H9 (cell line): ENCODE measurements around the gene PTGES2. TPM values are rescaled to one million over a fixed set of nuclear protein-coding genes. Genes with fewer than 3 reads are reported as not detected.

Experiments used
- DNase-seq: peaks from one replicate; pipeline ENCODE4 v3.0.0-alpha.2; 2017
- H2AFZ ChIP-seq: one replicate; pipeline ENCODE4 v1.6.1; 2013; ENCODE audit warnings: mild to moderate bottlenecking, low read length, control low read depth, moderate library complexity
- H2AK5ac ChIP-seq: 2 replicates; pipeline ENCODE4 v1.6.1; 2013; ENCODE audit warnings: low read length, control low read depth, mixed read lengths; ENCODE audit not compliant: insufficient read length
- H2BK120ac ChIP-seq: one replicate; pipeline ENCODE4 v1.6.1; 2013; ENCODE audit warnings: low read depth, mild to moderate bottlenecking, low read length, control low read depth, inconsistent platforms; ENCODE audit not compliant: poor library complexity, severe bottlenecking
- H2BK12ac ChIP-seq: 2 replicates; pipeline ENCODE4 v1.6.1; 2013; ENCODE audit warnings: low read length, control low read depth, mixed read lengths, low read depth; ENCODE audit not compliant: insufficient read length
- H2BK15ac ChIP-seq: 2 replicates; pipeline ENCODE4 v1.6.1; 2013; ENCODE audit warnings: low read depth, low read length, control low read depth
- H2BK20ac ChIP-seq: one replicate; pipeline ENCODE4 v1.6.1; 2013; ENCODE audit warnings: low read depth, mild to moderate bottlenecking, low read length, control low read depth, inconsistent platforms; ENCODE audit not compliant: poor library complexity, severe bottlenecking
- H2BK5ac ChIP-seq: 2 replicates; pipeline ENCODE4 v1.6.1; 2013; ENCODE audit warnings: low read length, control low read depth, mixed read lengths; ENCODE audit not compliant: insufficient read length
- H3K14ac ChIP-seq: 2 replicates; pipeline ENCODE4 v1.6.1; 2013; ENCODE audit warnings: low read length, control low read depth; ENCODE audit not compliant: insufficient read depth
- H3K18ac ChIP-seq: 2 replicates; pipeline ENCODE4 v1.6.1; 2013; ENCODE audit warnings: low read depth, mild to moderate bottlenecking, mixed read lengths, low read length, control low read depth; ENCODE audit not compliant: insufficient read length
- H3K23ac ChIP-seq: 2 replicates; pipeline ENCODE4 v1.6.1; 2013; ENCODE audit warnings: low read length, control low read depth, mixed read lengths, low read depth; ENCODE audit not compliant: insufficient read length
- H3K23me2 ChIP-seq: 2 replicates; pipeline ENCODE4 v1.6.1; 2013; ENCODE audit warnings: low read depth, mild to moderate bottlenecking, mixed read lengths, low read length, control low read depth; ENCODE audit not compliant: insufficient read length, poor library complexity, severe bottlenecking
- H3K27ac ChIP-seq: 2 replicates; pipeline ENCODE4 v1.5.1; 2013; ENCODE audit warnings: low read length, control low read depth, mixed read lengths, low read depth; ENCODE audit not compliant: insufficient read length
- H3K27me3 ChIP-seq: 2 replicates; pipeline ENCODE4 v1.6.1; 2013; ENCODE audit warnings: low read length, control low read depth, inconsistent platforms; ENCODE audit not compliant: insufficient read depth
- H3K4ac ChIP-seq: 2 replicates; pipeline ENCODE4 v1.6.1; 2013; ENCODE audit warnings: low read depth, mild to moderate bottlenecking, control low read depth, inconsistent platforms, low read length, moderate library complexity
- H3K4me1 ChIP-seq: 2 replicates; pipeline ENCODE4 v1.6.1; 2013; ENCODE audit warnings: low read length, control low read depth, inconsistent platforms; ENCODE audit not compliant: insufficient read depth
- H3K4me2 ChIP-seq: 2 replicates; pipeline ENCODE4 v1.6.1; 2013; ENCODE audit warnings: low read length, control low read depth, mixed read lengths; ENCODE audit not compliant: insufficient read length, insufficient read depth
- H3K56ac ChIP-seq: 2 replicates; pipeline ENCODE4 v1.6.1; 2013; ENCODE audit warnings: low read depth, mild to moderate bottlenecking, mixed read lengths, low read length, control low read depth; ENCODE audit not compliant: insufficient read length
- H3K79me1 ChIP-seq: 2 replicates; pipeline ENCODE4 v1.6.1; 2013; ENCODE audit warnings: low read depth, mild to moderate bottlenecking, moderate library complexity, low read length, control low read depth, inconsistent platforms; ENCODE audit not compliant: insufficient read depth, poor library complexity, severe bottlenecking
- H3K79me2 ChIP-seq: 2 replicates; pipeline ENCODE4 v1.6.1; 2013; ENCODE audit warnings: low read length, control low read depth, inconsistent platforms; ENCODE audit not compliant: insufficient read depth
- H3K9ac ChIP-seq: 2 replicates; pipeline ENCODE4 v1.6.1; 2013; ENCODE audit warnings: low read length, control low read depth, mixed read lengths; ENCODE audit not compliant: insufficient read length; ENCODE audit errors: extremely low read depth
- H3K9me3 ChIP-seq: one replicate; pipeline ENCODE4 v1.6.1; 2013; ENCODE audit warnings: low read depth, low read length, inconsistent platforms; ENCODE audit not compliant: control insufficient read depth
- H3T11ph ChIP-seq: one replicate; pipeline ENCODE4 v1.6.1; 2013; ENCODE audit warnings: mild to moderate bottlenecking, low read length, control low read depth, inconsistent platforms
- H4K20me1 ChIP-seq: one replicate; pipeline ENCODE4 v1.6.1; 2013; ENCODE audit not compliant: control insufficient read depth, insufficient read length, insufficient read depth
- H4K5ac ChIP-seq: 2 replicates; pipeline ENCODE4 v1.6.1; 2013; ENCODE audit warnings: low read depth, mild to moderate bottlenecking, mixed read lengths, low read length, control low read depth; ENCODE audit not compliant: insufficient read length
- H4K8ac ChIP-seq: replicated peaks from 2 replicates; pipeline ENCODE4 v1.6.1; 2013; ENCODE audit warnings: low read length, control low read depth, mixed read lengths, low read depth; ENCODE audit not compliant: insufficient read length
- H4K91ac ChIP-seq: 2 replicates; pipeline ENCODE4 v1.6.1; 2013; ENCODE audit warnings: low read depth, mild to moderate bottlenecking, moderate library complexity, mixed read lengths, low read length, control low read depth; ENCODE audit not compliant: insufficient read length
- H3K27ac Mint-ChIP-seq, 3 experiments: 2 replicates in 2 of 3; 3 replicates in 1 of 3; pipeline ENCODE4 v1.8.0; 2020 to 2021; ENCODE audit warnings: mixed read lengths in 3 of 3, mild to moderate bottlenecking in 1 of 3, moderate library complexity in 1 of 3
- H3K27me3 Mint-ChIP-seq: 2 replicates; pipeline ENCODE4 v1.8.0; 2021; ENCODE audit warnings: low read depth, mild to moderate bottlenecking, moderate library complexity, mixed read lengths
- H3K36me3 Mint-ChIP-seq, 3 experiments: 2 replicates in 2 of 3; 3 replicates in 1 of 3; pipeline ENCODE4 v1.8.0; 2020 to 2021; ENCODE audit warnings: low read depth in 3 of 3, mixed read lengths in 3 of 3; ENCODE audit not compliant: insufficient read depth in 1 of 3
- H3K4me1 Mint-ChIP-seq, 2 experiments: 2 replicates each; pipeline ENCODE4 v1.8.0; 2020; ENCODE audit warnings: mixed read lengths in 2 of 2
- H3K4me3 Mint-ChIP-seq, 2 experiments: 2 replicates in 1 of 2; 3 replicates in 1 of 2; pipeline ENCODE4 v1.8.0; 2020 to 2021; ENCODE audit warnings: mild to moderate bottlenecking in 2 of 2, mixed read lengths in 2 of 2, moderate library complexity in 1 of 2
- H3K9me3 Mint-ChIP-seq, 2 experiments: 2 replicates in 1 of 2; 3 replicates in 1 of 2; pipeline ENCODE4 v1.8.0; 2020; ENCODE audit warnings: mild to moderate bottlenecking in 2 of 2, mixed read lengths in 2 of 2, moderate library complexity in 1 of 2
- CTCF ChIP-seq: fragments of 200-600 bp; sonication (generic); conservative IDR thresholded peaks from 3 replicates; pipeline ENCODE4 v1.8.0; 2021; ENCODE audit warnings: antibody characterized with exemption, mild to moderate bottlenecking
- WGBS: extraction: QIAGEN DNeasy Blood & Tissue Kit; methylation state at CpG from one replicate; pipeline ENCODE4 v1.1.7; 2013; ENCODE audit warnings: missing lambda C conversion rate, low lambda C conversion rate, mixed read lengths; ENCODE audit not compliant: insufficient read length; ENCODE audit errors: extremely low coverage; 5-methylcytosine and 5-hydroxymethylcytosine counted together
- total RNA-seq: library from RNA; stranded (reverse); gene quantifications from 2 replicates; pipeline ENCODE4 v1.2.1, GENCODE V29; 2021

Gene PTGES2
- total RNA-seq, 1 experiment from 2014 or later, result 63.9 TPM

- Histone ChIP-seq H3K27ac (no peak overlapping the region), H2BK12ac (no peak overlapping the region), H3K79me1 (no peaks in the 10 kb centered on the region), H3K23ac (no peak overlapping the region), H3T11ph (no peak overlapping the region), H2AK5ac (no peak overlapping the region), H2BK120ac (no peak overlapping the region), H4K8ac (no peak overlapping the region), H3K4ac (no peak overlapping the region), H2BK20ac (no peak overlapping the region), H2BK5ac (no peak overlapping the region), H3K27me3 (no peaks in the 10 kb centered on the region), H3K9me3 (no peaks in the 10 kb centered on the region), H3K56ac (no peak overlapping the region), H3K4me1 (no peaks in the 10 kb centered on the region), H3K9ac (no peak overlapping the region), H4K5ac (no peak overlapping the region), H3K14ac (no peak overlapping the region), H3K79me2 (no peaks in the 10 kb centered on the region), H2AFZ (no peak overlapping the region), H2BK15ac (no peak overlapping the region), H3K23me2 (no peaks in the 10 kb centered on the region), H4K91ac (no peak overlapping the region), H3K4me2 (no peak overlapping the region), H4K20me1 (no peaks in the 10 kb centered on the region), H3K18ac (no peak overlapping the region)
- DNase-seq, result peak; percentile 20
- no peak for TF ChIP-seq CTCF
- H3K4me3 Mint-ChIP-seq, result no peak overlapping the region
- WGBS, result no CpG with 5 or more reads among the region's 3 CpGs
- peaks cover 7% of the 10 kb centered on the region; the same call in 1 of the 2 replicates for H3K27me3 Mint-ChIP-seq
- H3K27ac Mint-ChIP-seq, result no peak overlapping the region
- peaks cover 12 to 15% of the 10 kb centered on the region in 2 experiments for H3K4me1 Mint-ChIP-seq
- H3K36me3 Mint-ChIP-seq, result no peaks in the 10 kb centered on the region
- H3K9me3 Mint-ChIP-seq, result no peaks in the 10 kb centered on the region
Measured at GRCh38 chr9:128141604-128142003, 14.1 kb upstream of the PTGES2 start.
